SK-N-SH (cell line): ENCODE results near the gene STARD8. TPM values are rescaled to one million over a fixed set of nuclear protein-coding genes. Genes with fewer than 3 reads are reported as not detected.

Experiments
- CTCF ChIA-PET: fragments of 300-600, 350-600 bp; formaldehyde crosslinking; extraction: SDS; loops from one replicate; lab custom pipeline; 2021; lab: Yijun Ruan, JAX
- POLR2A ChIA-PET: fragments of 350-600 bp; sonication (Branson Sonifier 250); formaldehyde crosslinking; extraction: SDS; loops from one replicate; lab custom pipeline; 2020; ENCODE audit warnings: antibody characterized with exemption, inconsistent platforms; lab: Yijun Ruan, JAX
- DNase-seq: peaks from one replicate; pipeline ENCODE4 v3.0.0; 2012
- H2AFZ ChIP-seq: fragments of 200-600 bp; sonication (generic); 2 replicates; pipeline ENCODE4 v1.8.1; 2016; ENCODE audit warnings: antibody characterized with exemption, mild to moderate bottlenecking, low read depth
- H3F3A ChIP-seq: fragments of 200-600 bp; sonication (generic); replicated peaks from 2 replicates; pipeline ENCODE3; 2016; ENCODE audit warnings: antibody characterized with exemption, mild to moderate bottlenecking; ENCODE audit not compliant: insufficient read depth
- H3K27ac ChIP-seq, 2 experiments: fragments of 200-500 bp in 1 of 2; fragments of 200-600 bp in 1 of 2; sonication (Bioruptor generic) in 1 of 2; sonication (generic), shearing (Covaris generic) in 1 of 2; 2 replicates each; pipeline versions ENCODE4 v1.5.1 to v1.6.1; 2014 to 2016; ENCODE audit warnings: low read depth in 2 of 2, inconsistent platforms in 1 of 2, low read length in 1 of 2, mild to moderate bottlenecking in 1 of 2, mixed read lengths in 1 of 2
- H3K27me3 ChIP-seq: fragments of 200-600 bp; sonication (generic), shearing (Covaris generic); 2 replicates; pipeline ENCODE4 v1.6.1; 2016; ENCODE audit warnings: mixed run types; ENCODE audit not compliant: insufficient read depth
- H3K36me3 ChIP-seq, 2 experiments: fragments of 200-500 bp in 1 of 2; fragments of 200-600 bp in 1 of 2; sonication (Bioruptor generic) in 1 of 2; sonication (generic) in 1 of 2; replicated peaks in 1 of 2; 2 replicates each; pipeline versions ENCODE3 to v1.5.1; 2014 to 2016; ENCODE audit warnings: low read length in 1 of 2, mild to moderate bottlenecking in 1 of 2; ENCODE audit not compliant: insufficient read depth in 2 of 2, control insufficient read depth in 1 of 2
- H3K4me1 ChIP-seq, 2 experiments: fragments of 200-500 bp in 1 of 2; fragments of 200-600 bp in 1 of 2; sonication (Bioruptor generic) in 1 of 2; sonication (generic), shearing (Covaris generic) in 1 of 2; 2 replicates each; pipeline versions ENCODE4 v1.5.1 to v1.6.1; 2014 to 2016; ENCODE audit warnings: low read depth in 1 of 2, low read length in 1 of 2, mixed run types in 1 of 2; ENCODE audit not compliant: insufficient read depth in 2 of 2, control insufficient read depth in 1 of 2
- H3K4me2 ChIP-seq: fragments of 200-600 bp; sonication (generic), shearing (Covaris generic); 2 replicates; pipeline ENCODE4 v1.6.1; 2017; ENCODE audit warnings: mixed run types
- H3K4me3 ChIP-seq, 2 experiments: fragments of 200-500 bp in 1 of 2; fragments of 200-600 bp in 1 of 2; sonication (Bioruptor generic) in 1 of 2; sonication (generic), shearing (Covaris generic) in 1 of 2; 2 replicates each; pipeline versions ENCODE4 v1.5.1 to v1.8.1; 2014 to 2016; ENCODE audit warnings: low read depth in 2 of 2, inconsistent platforms in 1 of 2, low read length in 1 of 2, mild to moderate bottlenecking in 1 of 2, mixed read lengths in 1 of 2, moderate library complexity in 1 of 2
- H3K79me2 ChIP-seq: fragments of 200-600 bp; sonication (generic); 2 replicates; pipeline ENCODE4 v1.8.1; 2017; ENCODE audit warnings: mild to moderate bottlenecking; ENCODE audit not compliant: insufficient read depth
- H3K9ac ChIP-seq: fragments of 200-600 bp; sonication (generic); 2 replicates; pipeline ENCODE4 v1.6.1; 2017; ENCODE audit warnings: mixed run types
- H3K9me2 ChIP-seq: fragments of 200-600 bp; sonication (generic); 2 replicates; pipeline ENCODE4 v1.6.1; 2017; ENCODE audit warnings: mixed run types
- H3K9me3 ChIP-seq: fragments of 200-600 bp; sonication (generic); 2 replicates; pipeline ENCODE4 v1.6.1; 2017; ENCODE audit warnings: mixed run types, mild to moderate bottlenecking, moderate library complexity
- H4K20me1 ChIP-seq: fragments of 200-600 bp; sonication (generic); 2 replicates; pipeline ENCODE4 v1.6.1; 2017; ENCODE audit warnings: mild to moderate bottlenecking, mixed run types; ENCODE audit not compliant: insufficient read depth
- CHD2 ChIP-seq: fragments of 150-350 bp; IDR thresholded peaks from 2 replicates; pipeline ENCODE4 v1.6.1; 2018; ENCODE audit warnings: low read length; ENCODE audit not compliant: partially characterized antibody
- ELF1 ChIP-seq: IDR thresholded peaks from 2 replicates; pipeline ENCODE4 v1.4.0; 2012
- EP300 ChIP-seq, 2 experiments: IDR thresholded peaks; 2 replicates each; pipeline versions ENCODE4 v1.4.0 to v1.6.1; 2012; ENCODE audit warnings: borderline replicate concordance in 1 of 2, low read depth in 1 of 2, low read length in 1 of 2
- FOXM1 ChIP-seq: IDR thresholded peaks from 2 replicates; pipeline ENCODE4 v1.4.0; 2012; ENCODE audit warnings: low read depth, mild to moderate bottlenecking
- GABPA ChIP-seq: IDR thresholded peaks from 2 replicates; pipeline ENCODE4 v1.4.0; 2012; ENCODE audit warnings: low read depth, mild to moderate bottlenecking
- JUND ChIP-seq: IDR thresholded peaks from 2 replicates; pipeline ENCODE4 v1.4.0; 2012
- MEF2A ChIP-seq: IDR thresholded peaks from 2 replicates; pipeline ENCODE4 v1.4.0; 2012; ENCODE audit warnings: low read depth, borderline replicate concordance
- MXI1 ChIP-seq: IDR thresholded peaks from 2 replicates; pipeline ENCODE4 v1.6.1; 2012; ENCODE audit warnings: mild to moderate bottlenecking, low read depth, low read length, improper control_type of control experiment
- NRF1 ChIP-seq: IDR thresholded peaks from 2 replicates; pipeline ENCODE4 v1.6.1; 2012; ENCODE audit warnings: low read depth, mild to moderate bottlenecking, low read length
- RCOR1 ChIP-seq: fragments of 150-350 bp; IDR thresholded peaks from 2 replicates; pipeline ENCODE4 v1.6.1; 2017; ENCODE audit warnings: antibody characterized with exemption, low read length
- RFX5 ChIP-seq: IDR thresholded peaks from 2 replicates; pipeline ENCODE4 v1.6.1; 2012; ENCODE audit warnings: mild to moderate bottlenecking, improper control_type of control experiment, low read length
- RXRA ChIP-seq: IDR thresholded peaks from 2 replicates; pipeline ENCODE4 v1.4.0; 2012; ENCODE audit warnings: low read depth, mild to moderate bottlenecking, borderline replicate concordance
- SIN3A ChIP-seq: IDR thresholded peaks from 2 replicates; pipeline ENCODE4 v1.6.1; 2012; ENCODE audit warnings: low read depth, mild to moderate bottlenecking, low read length, moderate library complexity, borderline replicate concordance
- SMC3 ChIP-seq: IDR thresholded peaks from 2 replicates; pipeline ENCODE4 v1.6.1; 2012; ENCODE audit warnings: low read depth, low read length, improper control_type of control experiment
- TAF1 ChIP-seq: IDR thresholded peaks from 2 replicates; pipeline ENCODE4 v1.6.1; 2012; ENCODE audit warnings: low read depth, mild to moderate bottlenecking, low read length, moderate library complexity, borderline replicate concordance
- TEAD4 ChIP-seq: IDR thresholded peaks from 2 replicates; pipeline ENCODE4 v1.4.0; 2012; ENCODE audit warnings: mild to moderate bottlenecking, borderline replicate concordance; ENCODE audit not compliant: insufficient read depth
- WGBS: methylation state at CpG from one replicate; pipeline ENCODE4 v1.1.6; 2017; ENCODE audit warnings: low lambda C conversion rate; 5-methylcytosine and 5-hydroxymethylcytosine counted together
- polyA plus RNA-seq, 3 experiments: library from polyadenylated mRNA; depleted of rRNA; stranded (reverse); fragments of >200 nt; gene quantifications; 2 replicates each; pipeline ENCODE4 v1.2.3, GENCODE V29; 2012
- TF ChIP-seq, protein P1 (sequence below): fragments of 150-350 bp; IDR thresholded peaks from 2 replicates; pipeline ENCODE4 v1.6.1; 2016; ENCODE audit warnings: mild to moderate bottlenecking, low read depth, low read length
- TF ChIP-seq, protein P2 (sequence below): IDR thresholded peaks from 2 replicates; pipeline ENCODE4 v1.4.0; 2012; ENCODE audit warnings: low read depth, borderline replicate concordance
- TF ChIP-seq, protein P3 (sequence below): IDR thresholded peaks from 2 replicates; pipeline ENCODE4 v1.4.0; 2012; ENCODE audit warnings: low read depth, borderline replicate concordance
- TF ChIP-seq, protein P4 (sequence below): fragments of 150-350 bp; IDR thresholded peaks from 2 replicates; pipeline ENCODE4 v1.6.1; 2017; ENCODE audit warnings: antibody characterized with exemption, low read length, low read depth, borderline replicate concordance
- TF ChIP-seq, protein P5 (sequence below): IDR thresholded peaks from 2 replicates; pipeline ENCODE4 v1.4.0; 2012; ENCODE audit warnings: low read depth

Gene STARD8
- polyA plus RNA-seq, 1 of the 3 experiments (the other 2 are of a cell fraction): 2.6 TPM

DNA sequence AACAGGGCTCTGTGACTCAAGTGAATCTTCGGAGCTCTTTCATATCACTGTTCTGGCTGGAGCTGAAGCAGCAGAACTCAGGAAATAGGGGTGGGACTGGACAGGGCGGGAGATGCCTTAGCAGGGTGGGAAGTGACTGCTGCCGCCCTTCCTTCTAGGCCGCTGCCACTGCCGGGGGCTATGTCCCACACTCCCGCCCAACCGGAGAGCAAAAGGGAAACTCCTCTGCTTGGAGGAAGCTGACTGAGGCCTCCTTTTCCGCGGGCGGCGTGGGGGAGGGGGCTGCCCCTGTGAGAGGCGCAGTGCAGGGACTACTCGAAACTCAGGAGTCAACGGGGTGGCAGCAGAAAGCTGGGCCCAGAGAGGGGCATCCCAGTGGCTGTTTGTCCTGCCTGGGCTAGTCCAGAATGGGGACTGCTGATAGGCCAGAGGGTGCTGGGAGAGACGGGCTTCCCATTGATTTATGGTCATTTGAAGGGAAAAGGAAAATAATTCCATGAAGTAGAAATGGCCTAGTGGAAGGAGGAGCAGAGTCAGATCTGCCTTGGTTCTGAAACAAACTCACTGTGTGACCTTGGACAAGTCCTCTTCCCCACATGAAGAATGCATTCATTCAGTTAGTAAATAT, 36.9 kb downstream of the STARD8 start:
- Histone ChIP-seq H3K27me3 (no peaks in the 10 kb centered on the region; the same call in 1 of the 2 replicates), H3K79me2 (no peaks in the 10 kb centered on the region), H4K20me1 (no peaks in the 10 kb centered on the region), H3F3A (no peaks in the 10 kb centered on the region), H3K36me3 (no peaks in the 10 kb centered on the region), H2AFZ (no peak overlapping the region), H3K4me1 (no peaks in the 10 kb centered on the region; a peak in 1 of 4 replicates), H3K4me2 (no peak overlapping the region), H3K9ac (no peak overlapping the region), H3K9me3 (no peaks in the 10 kb centered on the region), H3K27ac (no peak overlapping the region), H3K4me3 (no peak overlapping the region), H3K9me2 (no peaks in the 10 kb centered on the region)
- ChIA-PET CTCF (no interaction called here), POLR2A (no interaction called here)
- no peak for DNase-seq
- TF ChIP-seq SIN3A (no peak), ELF1 (no peak), FOXM1 (no peak), RFX5 (no peak), GABPA (no peak), NRF1 (no peak), JUND (no peak)
- TF ChIP-seq, protein P1, sequence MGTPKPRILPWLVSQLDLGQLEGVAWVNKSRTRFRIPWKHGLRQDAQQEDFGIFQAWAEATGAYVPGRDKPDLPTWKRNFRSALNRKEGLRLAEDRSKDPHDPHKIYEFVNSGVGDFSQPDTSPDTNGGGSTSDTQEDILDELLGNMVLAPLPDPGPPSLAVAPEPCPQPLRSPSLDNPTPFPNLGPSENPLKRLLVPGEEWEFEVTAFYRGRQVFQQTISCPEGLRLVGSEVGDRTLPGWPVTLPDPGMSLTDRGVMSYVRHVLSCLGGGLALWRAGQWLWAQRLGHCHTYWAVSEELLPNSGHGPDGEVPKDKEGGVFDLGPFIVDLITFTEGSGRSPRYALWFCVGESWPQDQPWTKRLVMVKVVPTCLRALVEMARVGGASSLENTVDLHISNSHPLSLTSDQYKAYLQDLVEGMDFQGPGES: no peak
- TF ChIP-seq, protein P2, sequence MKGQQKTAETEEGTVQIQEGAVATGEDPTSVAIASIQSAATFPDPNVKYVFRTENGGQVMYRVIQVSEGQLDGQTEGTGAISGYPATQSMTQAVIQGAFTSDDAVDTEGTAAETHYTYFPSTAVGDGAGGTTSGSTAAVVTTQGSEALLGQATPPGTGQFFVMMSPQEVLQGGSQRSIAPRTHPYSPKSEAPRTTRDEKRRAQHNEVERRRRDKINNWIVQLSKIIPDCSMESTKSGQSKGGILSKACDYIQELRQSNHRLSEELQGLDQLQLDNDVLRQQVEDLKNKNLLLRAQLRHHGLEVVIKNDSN: no peak
- 71% methylated on average over 15 of the region's 15 CpGs for WGBS

DNA sequence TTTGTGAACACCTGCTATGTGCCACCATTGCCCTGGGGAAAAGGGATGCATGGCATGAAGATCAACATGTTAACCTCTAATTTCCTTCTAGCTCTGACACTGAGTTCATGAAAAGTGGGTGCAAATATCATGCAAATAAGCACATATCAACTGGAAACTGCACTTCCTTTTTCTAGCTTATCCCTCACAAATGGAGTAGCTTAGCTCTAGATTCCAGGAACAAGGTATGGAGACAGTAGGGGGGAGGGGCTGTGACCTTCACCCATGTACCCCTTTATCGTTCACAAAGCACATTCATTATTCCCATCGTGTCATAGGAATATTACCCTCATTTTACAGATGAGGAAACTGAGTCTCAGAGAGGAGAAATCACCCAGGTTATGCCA, 37.4 kb downstream of the STARD8 start:
- Histone ChIP-seq H3K9me2 (no peaks in the 10 kb centered on the region), H3K9me3 (no peaks in the 10 kb centered on the region), H3K4me2 (no peak overlapping the region), H4K20me1 (no peaks in the 10 kb centered on the region), H3K79me2 (no peaks in the 10 kb centered on the region), H3F3A (no peaks in the 10 kb centered on the region), H3K27ac (no peak overlapping the region), H3K9ac (no peak overlapping the region), H3K4me3 (no peak overlapping the region), H2AFZ (no peak overlapping the region), H3K4me1 (no peaks in the 10 kb centered on the region; a peak in 1 of 4 replicates), H3K36me3 (no peaks in the 10 kb centered on the region), H3K27me3 (no peaks in the 10 kb centered on the region; the same call in 1 of the 2 replicates)
- DNase-seq: no peak
- POLR2A ChIA-PET: no interaction called here
- no peak for TF ChIP-seq RXRA
- TF ChIP-seq EP300 (IDR thresholded peaks at IDR 0.05; ENCODE audit: borderline replicate concordance in 1 of 2, low read depth in 1 of 2, low read length in 1 of 2): no peak
- TF ChIP-seq MXI1: no peak
- no peak for TF ChIP-seq RCOR1
- TF ChIP-seq TEAD4: no peak
- no peak for TF ChIP-seq SMC3
- TF ChIP-seq, protein P3, sequence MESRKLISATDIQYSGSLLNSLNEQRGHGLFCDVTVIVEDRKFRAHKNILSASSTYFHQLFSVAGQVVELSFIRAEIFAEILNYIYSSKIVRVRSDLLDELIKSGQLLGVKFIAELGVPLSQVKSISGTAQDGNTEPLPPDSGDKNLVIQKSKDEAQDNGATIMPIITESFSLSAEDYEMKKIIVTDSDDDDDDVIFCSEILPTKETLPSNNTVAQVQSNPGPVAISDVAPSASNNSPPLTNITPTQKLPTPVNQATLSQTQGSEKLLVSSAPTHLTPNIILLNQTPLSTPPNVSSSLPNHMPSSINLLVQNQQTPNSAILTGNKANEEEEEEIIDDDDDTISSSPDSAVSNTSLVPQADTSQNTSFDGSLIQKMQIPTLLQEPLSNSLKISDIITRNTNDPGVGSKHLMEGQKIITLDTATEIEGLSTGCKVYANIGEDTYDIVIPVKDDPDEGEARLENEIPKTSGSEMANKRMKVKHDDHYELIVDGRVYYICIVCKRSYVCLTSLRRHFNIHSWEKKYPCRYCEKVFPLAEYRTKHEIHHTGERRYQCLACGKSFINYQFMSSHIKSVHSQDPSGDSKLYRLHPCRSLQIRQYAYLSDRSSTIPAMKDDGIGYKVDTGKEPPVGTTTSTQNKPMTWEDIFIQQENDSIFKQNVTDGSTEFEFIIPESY: no peak
- TF ChIP-seq TAF1: no peak
- TF ChIP-seq MEF2A: no peak
- TF ChIP-seq, protein P2: no peak
- TF ChIP-seq, protein P4, sequence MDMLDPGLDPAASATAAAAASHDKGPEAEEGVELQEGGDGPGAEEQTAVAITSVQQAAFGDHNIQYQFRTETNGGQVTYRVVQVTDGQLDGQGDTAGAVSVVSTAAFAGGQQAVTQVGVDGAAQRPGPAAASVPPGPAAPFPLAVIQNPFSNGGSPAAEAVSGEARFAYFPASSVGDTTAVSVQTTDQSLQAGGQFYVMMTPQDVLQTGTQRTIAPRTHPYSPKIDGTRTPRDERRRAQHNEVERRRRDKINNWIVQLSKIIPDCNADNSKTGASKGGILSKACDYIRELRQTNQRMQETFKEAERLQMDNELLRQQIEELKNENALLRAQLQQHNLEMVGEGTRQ: no peak
- TF ChIP-seq SIN3A: no peak
- TF ChIP-seq CHD2: no peak
- no peak for TF ChIP-seq ELF1
- TF ChIP-seq JUND: no peak
- no peak for TF ChIP-seq GABPA
- TF ChIP-seq, protein P5, sequence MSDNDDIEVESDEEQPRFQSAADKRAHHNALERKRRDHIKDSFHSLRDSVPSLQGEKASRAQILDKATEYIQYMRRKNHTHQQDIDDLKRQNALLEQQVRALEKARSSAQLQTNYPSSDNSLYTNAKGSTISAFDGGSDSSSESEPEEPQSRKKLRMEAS: no peak
- TF ChIP-seq RFX5: no peak
- CTCF ChIA-PET: no interaction called here
- 46% methylated on average over 2 of the region's 2 CpGs for WGBS
